ENCODE results near the gene ACSF3.

- TF ChIP-seq CTCF (IDR thresholded peaks at IDR 0.05) (no peak), POLR2A (IDR thresholded peaks at IDR 0.05) (no peak)
Measured at GRCh38 chr16:89197033-89197632, 103.5 kb downstream of the ACSF3 start.

Measured in breast epithelium (tissue), 3 donors.